IMR-90 (cell line): ENCODE measurements around the gene SKAP1. TPM values are rescaled to one million over a fixed set of nuclear protein-coding genes. Genes with fewer than 3 reads are reported as not detected.

Experiments used
- ATAC-seq: fragments of 200-7000 bp; cut with Tn5 transposase; 2 replicates; pipeline ENCODE4 v1.9.1; 2020; ENCODE audit warnings: low read depth, mild to moderate bottlenecking, moderate library complexity
- BruUV-seq: library from RNA; stranded (reverse); fragments of 400-500 nt; replicated peaks from 2 replicates; lab custom pipeline; 2021; lab: Mats Ljungman, UMichigan
- CTCF ChIA-PET: fragments of 300-600 bp; formaldehyde crosslinking; extraction: SDS; loops from one replicate; lab custom pipeline; 2021; ENCODE audit warnings: antibody characterized with exemption; lab: Yijun Ruan, JAX
- POLR2A ChIA-PET: fragments of 300-600 bp; sonication (Branson Sonifier 250); formaldehyde crosslinking; loops from one replicate; lab custom pipeline; 2022; ENCODE audit warnings: antibody characterized with exemption; ENCODE audit not compliant: unreplicated experiment; lab: Charles Lee
- DNase-seq: peaks from one replicate; pipeline ENCODE4 v3.0.0; 2013
- H2AFZ ChIP-seq: replicated peaks from 2 replicates; pipeline ENCODE3; 2013; ENCODE audit warnings: low read length, mild to moderate bottlenecking; ENCODE audit not compliant: poor library complexity
- H2AK5ac ChIP-seq: 2 replicates; pipeline ENCODE4 v1.6.1; 2013; ENCODE audit warnings: low read depth, low read length, inconsistent platforms
- H2AK9ac ChIP-seq: replicated peaks from 2 replicates; pipeline ENCODE3; 2013; ENCODE audit warnings: mild to moderate bottlenecking, low read depth, low read length, moderate library complexity; ENCODE audit not compliant: poor library complexity
- H2BK120ac ChIP-seq: 2 replicates; pipeline ENCODE4 v1.6.1; 2013; ENCODE audit warnings: low read depth, low read length, inconsistent platforms
- H2BK15ac ChIP-seq: 3 replicates; pipeline ENCODE4 v1.6.1; 2013; ENCODE audit warnings: low read depth, low read length, inconsistent platforms
- H2BK20ac ChIP-seq: 2 replicates; pipeline ENCODE4 v1.6.1; 2013; ENCODE audit warnings: low read depth, mild to moderate bottlenecking, inconsistent platforms, low read length, moderate library complexity
- H2BK5ac ChIP-seq: 2 replicates; pipeline ENCODE4 v1.6.1; 2013; ENCODE audit warnings: mild to moderate bottlenecking, low read depth, low read length, inconsistent platforms; ENCODE audit not compliant: poor library complexity, severe bottlenecking
- H3K14ac ChIP-seq: replicated peaks from 2 replicates; pipeline ENCODE4 v1.6.1; 2013; ENCODE audit warnings: low read depth, low read length, inconsistent platforms
- H3K18ac ChIP-seq: 2 replicates; pipeline ENCODE4 v1.6.1; 2013; ENCODE audit warnings: low read depth, low read length, control low read depth
- H3K23ac ChIP-seq: 2 replicates; pipeline ENCODE4 v1.6.1; 2013; ENCODE audit warnings: low read depth, low read length, inconsistent platforms
- H3K27ac ChIP-seq: 2 replicates; pipeline ENCODE4 v1.5.1; 2013; ENCODE audit warnings: mild to moderate bottlenecking, control low read depth, low read length; ENCODE audit not compliant: insufficient read depth
- H3K27me3 ChIP-seq: 2 replicates; pipeline ENCODE4 v1.6.1; 2013; ENCODE audit warnings: low read length; ENCODE audit not compliant: control insufficient read depth, insufficient read depth
- H3K36me3 ChIP-seq: 2 replicates; pipeline ENCODE4 v1.6.1; 2013; ENCODE audit warnings: low read length, mixed read lengths; ENCODE audit not compliant: control insufficient read depth, insufficient read depth
- H3K4ac ChIP-seq: 2 replicates; pipeline ENCODE4 v1.6.1; 2013; ENCODE audit warnings: low read depth, low read length, inconsistent platforms
- H3K4me1 ChIP-seq: 2 replicates; pipeline ENCODE4 v1.6.1; 2013; ENCODE audit warnings: low read length, mixed read lengths; ENCODE audit not compliant: control insufficient read depth, insufficient read depth
- H3K4me2 ChIP-seq: 2 replicates; pipeline ENCODE4 v1.6.1; 2013; ENCODE audit warnings: low read depth, mild to moderate bottlenecking, control low read depth, low read length, moderate library complexity
- H3K4me3 ChIP-seq: 2 replicates; pipeline ENCODE4 v1.5.1; 2013; ENCODE audit warnings: low read depth, mild to moderate bottlenecking, control low read depth, low read length, moderate library complexity; ENCODE audit not compliant: insufficient read depth
- H3K56ac ChIP-seq: 2 replicates; pipeline ENCODE4 v1.6.1; 2013; ENCODE audit warnings: low read length, inconsistent platforms; ENCODE audit not compliant: insufficient read depth; ENCODE audit errors: extremely low read depth
- H3K79me1 ChIP-seq, 2 experiments: 2 replicates each; pipeline ENCODE4 v1.6.1; 2013; ENCODE audit warnings: low read length in 2 of 2, inconsistent platforms in 1 of 2, low read depth in 1 of 2
- H3K9ac ChIP-seq: 2 replicates; pipeline ENCODE4 v1.6.1; 2013; ENCODE audit warnings: low read depth, low read length, control low read depth
- H3K9me1 ChIP-seq: 2 replicates; pipeline ENCODE4 v1.6.1; 2013; ENCODE audit warnings: low read length, inconsistent platforms; ENCODE audit not compliant: insufficient read depth
- H3K9me3 ChIP-seq: 2 replicates; pipeline ENCODE4 v1.6.1; 2013; ENCODE audit warnings: low read length; ENCODE audit not compliant: control insufficient read depth, insufficient read depth
- H4K20me1 ChIP-seq: 2 replicates; pipeline ENCODE4 v1.6.1; 2013; ENCODE audit warnings: low read length, inconsistent platforms; ENCODE audit not compliant: insufficient read depth
- H4K5ac ChIP-seq: 2 replicates; pipeline ENCODE4 v1.6.1; 2013; ENCODE audit warnings: mild to moderate bottlenecking, low read depth, low read length, control low read depth
- H4K8ac ChIP-seq, 2 experiments: 2 replicates each; pipeline ENCODE4 v1.6.1; 2013; ENCODE audit warnings: low read depth in 2 of 2, low read length in 2 of 2, control low read depth in 1 of 2, inconsistent platforms in 1 of 2
- H4K91ac ChIP-seq: 2 replicates; pipeline ENCODE4 v1.6.1; 2013; ENCODE audit warnings: low read depth, low read length, inconsistent platforms; ENCODE audit not compliant: insufficient read depth
- CHD1 ChIP-seq: IDR thresholded peaks from 2 replicates; pipeline ENCODE4 v1.6.1; 2012; ENCODE audit warnings: low read depth, low read length, improper control_type of control experiment
- FOS ChIP-seq: fragments of 150-350 bp; IDR thresholded peaks from 2 replicates; pipeline ENCODE4 v1.6.1; 2016; ENCODE audit warnings: low read depth, low read length
- RAD21 ChIP-seq: IDR thresholded peaks from 2 replicates; pipeline ENCODE4 v1.6.1; 2012; ENCODE audit warnings: low read length, improper control_type of control experiment
- WGBS, 2 experiments: methylation state at CpG; one replicate each; pipeline versions ENCODE4 v1.1.5 to v1.1.7; 2013; ENCODE audit warnings: missing lambda C conversion rate in 2 of 2; ENCODE audit not compliant: insufficient read length in 1 of 2; ENCODE audit errors: extremely low coverage in 2 of 2; 5-methylcytosine and 5-hydroxymethylcytosine counted together
- dilution Hi-C: fragments of 300-500 bp; cut with HindIII; formaldehyde crosslinking; loops from one replicate; pipeline ENCODE4 v1.14.3; 2018; ENCODE audit warnings: low sequenced_read_pairs; ENCODE audit not compliant: unreplicated experiment
- in situ Hi-C: fragments of 300-500 bp; cut with MboI; formaldehyde crosslinking; loops from 3 replicates; pipeline ENCODE4 v1.14.3; 2019; ENCODE audit warnings: low sequenced_read_pairs, inconsistent platforms, mixed read lengths
- intact Hi-C: fragments of 100-400 bp; cut with micrococcal nuclease; formaldehyde crosslinking; loops from 2 replicates; pipeline ENCODE4 v1.10.0; 2022
- polyA plus RNA-seq, 3 experiments: library from polyadenylated mRNA; depleted of rRNA; stranded (reverse); fragments of >200 nt; gene quantifications; 2 replicates each; pipeline ENCODE4 v1.2.3, GENCODE V29; 2012; ENCODE audit warnings: low replicate concordance in 1 of 3
- total RNA-seq: library from RNA; depleted of rRNA; stranded (reverse); fragments of >200 nt; gene quantifications from 2 replicates; pipeline ENCODE4 v1.2.3, GENCODE V29; 2012
- TF ChIP-seq, protein P1 (sequence below): conservative IDR thresholded peaks from 2 replicates; pipeline ENCODE4 v1.5.1; 2012; ENCODE audit warnings: mild to moderate bottlenecking, low read depth, low read length, improper control_type of control experiment

SKAP1 gene
- total and polyA plus RNA-seq, 2 of the 4 experiments (the other 2 are of a cell fraction): not detected

DNA sequence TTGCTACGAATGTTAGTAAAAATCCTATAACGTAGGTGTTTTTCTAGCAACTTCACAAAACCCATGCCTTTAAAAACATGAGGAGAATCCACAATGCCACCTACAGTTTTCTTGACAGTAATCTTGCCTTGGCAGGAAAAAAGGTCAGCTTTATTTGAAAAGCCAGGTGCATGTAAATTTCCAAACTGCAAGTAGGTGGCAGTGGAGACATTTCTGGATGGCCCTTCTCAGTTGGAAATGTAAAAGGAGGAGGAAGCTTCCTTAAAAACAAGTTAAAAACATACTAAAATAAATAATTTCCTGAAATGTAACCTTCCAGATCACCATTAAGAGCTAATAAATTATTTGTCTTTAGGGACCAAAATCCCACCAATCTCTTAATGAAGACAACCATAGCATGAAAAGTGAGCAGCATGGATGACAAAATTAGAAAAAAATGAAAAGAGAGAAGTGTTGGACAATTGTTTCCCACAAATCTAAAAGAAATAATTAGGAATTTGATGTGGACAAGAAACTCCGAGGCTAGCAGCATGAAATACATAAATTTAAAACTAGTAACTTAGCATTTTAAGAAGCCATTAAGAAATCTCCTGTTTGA lies 170.2 kb downstream of the SKAP1 start:
- dilution Hi-C loops (no loop called here), intact Hi-C loops (no loop called here), in situ Hi-C loops (no loop called here)
- H3K4ac ChIP-seq: no peak overlapping the region
- H2BK5ac ChIP-seq: no peak overlapping the region
- H3K4me2 ChIP-seq: no peak overlapping the region
- TF ChIP-seq FOS: no peak
- TF ChIP-seq, protein P1, sequence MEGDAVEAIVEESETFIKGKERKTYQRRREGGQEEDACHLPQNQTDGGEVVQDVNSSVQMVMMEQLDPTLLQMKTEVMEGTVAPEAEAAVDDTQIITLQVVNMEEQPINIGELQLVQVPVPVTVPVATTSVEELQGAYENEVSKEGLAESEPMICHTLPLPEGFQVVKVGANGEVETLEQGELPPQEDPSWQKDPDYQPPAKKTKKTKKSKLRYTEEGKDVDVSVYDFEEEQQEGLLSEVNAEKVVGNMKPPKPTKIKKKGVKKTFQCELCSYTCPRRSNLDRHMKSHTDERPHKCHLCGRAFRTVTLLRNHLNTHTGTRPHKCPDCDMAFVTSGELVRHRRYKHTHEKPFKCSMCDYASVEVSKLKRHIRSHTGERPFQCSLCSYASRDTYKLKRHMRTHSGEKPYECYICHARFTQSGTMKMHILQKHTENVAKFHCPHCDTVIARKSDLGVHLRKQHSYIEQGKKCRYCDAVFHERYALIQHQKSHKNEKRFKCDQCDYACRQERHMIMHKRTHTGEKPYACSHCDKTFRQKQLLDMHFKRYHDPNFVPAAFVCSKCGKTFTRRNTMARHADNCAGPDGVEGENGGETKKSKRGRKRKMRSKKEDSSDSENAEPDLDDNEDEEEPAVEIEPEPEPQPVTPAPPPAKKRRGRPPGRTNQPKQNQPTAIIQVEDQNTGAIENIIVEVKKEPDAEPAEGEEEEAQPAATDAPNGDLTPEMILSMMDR: peak; percentile 41
- peak; percentile 30 for TF ChIP-seq RAD21
- no peak for TF ChIP-seq CHD1
- H2AFZ ChIP-seq: no peak overlapping the region
- no peak overlapping the region for H2BK20ac ChIP-seq
- no peak overlapping the region for H4K8ac ChIP-seq
- H3K18ac ChIP-seq: no peak overlapping the region
- no peaks in the 10 kb centered on the region for H3K36me3 ChIP-seq
- no peak overlapping the region for H3K56ac ChIP-seq
- no peaks in the 10 kb centered on the region for H4K20me1 ChIP-seq
- H3K9me1 ChIP-seq: no peaks in the 10 kb centered on the region
- no peaks in the 10 kb centered on the region for H3K4me1 ChIP-seq
- BruUV-seq: no TSS peak
- ChIA-PET POLR2A (no interaction called here), CTCF (interaction anchor here (0.8 to 1.7 kb wide), 5 partner anchors 10 to 354 kb away, joined by 3 to 4 read pairs (median 3); no protein-coding TSS in a partner anchor)
- no peaks in the 10 kb centered on the region for H3K9me3 ChIP-seq
- H3K4me3 ChIP-seq: no peak overlapping the region
- H3K23ac ChIP-seq: no peak overlapping the region
- H3K9ac ChIP-seq: no peak overlapping the region
- DNase-seq: peak; percentile 45
- no CpG with 5 or more reads among the region's 3 CpGs for WGBS, 2 experiments
- H4K91ac ChIP-seq: no peak overlapping the region
- H2BK120ac ChIP-seq: no peak overlapping the region
- H3K27ac ChIP-seq: no peak overlapping the region
- no peaks in the 10 kb centered on the region for H3K79me1 ChIP-seq
- no peak overlapping the region for H3K14ac ChIP-seq
- H2BK15ac ChIP-seq: no peak overlapping the region
- no peak overlapping the region for H2AK5ac ChIP-seq
- H2AK9ac ChIP-seq: no peak overlapping the region
- peaks cover 27% of the 10 kb centered on the region for H3K27me3 ChIP-seq
- H4K5ac ChIP-seq: no peak overlapping the region
- ATAC-seq: no peak
